Measurements from ENCODE around the gene TPX2.
"Not testable (repeated sequence)": the region's sequence is repeated elsewhere in the genome, so short reads cannot be mapped to it uniquely, and the experiment has no call there.

Gene TPX2

DNA sequence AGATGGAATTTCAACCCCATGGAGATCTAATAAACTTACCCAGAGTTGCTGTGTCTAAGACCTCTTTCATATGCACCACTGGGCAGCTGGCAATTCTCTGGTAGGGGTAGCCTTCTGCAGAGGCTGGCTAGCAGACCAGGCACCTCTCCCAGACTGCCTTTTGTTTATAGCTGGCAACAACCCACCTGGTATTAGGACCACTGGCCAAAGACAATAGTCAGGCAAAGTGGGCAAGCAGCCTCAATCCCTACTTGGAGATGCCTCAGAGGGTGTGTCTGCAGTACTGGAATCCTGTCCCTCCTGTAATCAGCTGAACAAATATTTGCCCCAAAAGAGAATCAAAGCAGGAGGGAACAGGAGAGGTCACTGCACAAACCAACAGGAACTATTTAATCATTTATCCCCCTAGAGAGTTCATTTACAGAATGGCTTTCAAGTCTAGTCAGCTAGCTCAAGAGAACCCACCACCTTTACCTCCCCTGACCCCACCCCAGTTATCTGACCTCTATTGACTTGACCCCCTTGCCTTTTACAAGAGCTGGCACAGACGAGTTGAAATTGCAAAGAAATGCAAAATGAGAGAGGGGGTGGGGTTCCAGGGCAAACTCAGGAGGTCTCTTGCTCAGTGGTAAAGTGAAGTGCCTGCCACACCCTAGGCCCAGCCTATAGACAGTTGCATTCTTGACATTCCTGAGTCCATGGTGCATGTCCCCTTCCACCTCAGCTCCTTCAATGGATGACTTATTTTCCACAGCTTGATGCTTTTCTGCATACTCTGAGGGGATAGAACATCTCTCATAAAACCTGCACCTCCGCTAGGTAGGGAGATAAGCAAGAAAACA lies 19.2 kb upstream of the TPX2 start:
- DNase-seq (ENCODE audit: low read depth), result no peak

DNA sequence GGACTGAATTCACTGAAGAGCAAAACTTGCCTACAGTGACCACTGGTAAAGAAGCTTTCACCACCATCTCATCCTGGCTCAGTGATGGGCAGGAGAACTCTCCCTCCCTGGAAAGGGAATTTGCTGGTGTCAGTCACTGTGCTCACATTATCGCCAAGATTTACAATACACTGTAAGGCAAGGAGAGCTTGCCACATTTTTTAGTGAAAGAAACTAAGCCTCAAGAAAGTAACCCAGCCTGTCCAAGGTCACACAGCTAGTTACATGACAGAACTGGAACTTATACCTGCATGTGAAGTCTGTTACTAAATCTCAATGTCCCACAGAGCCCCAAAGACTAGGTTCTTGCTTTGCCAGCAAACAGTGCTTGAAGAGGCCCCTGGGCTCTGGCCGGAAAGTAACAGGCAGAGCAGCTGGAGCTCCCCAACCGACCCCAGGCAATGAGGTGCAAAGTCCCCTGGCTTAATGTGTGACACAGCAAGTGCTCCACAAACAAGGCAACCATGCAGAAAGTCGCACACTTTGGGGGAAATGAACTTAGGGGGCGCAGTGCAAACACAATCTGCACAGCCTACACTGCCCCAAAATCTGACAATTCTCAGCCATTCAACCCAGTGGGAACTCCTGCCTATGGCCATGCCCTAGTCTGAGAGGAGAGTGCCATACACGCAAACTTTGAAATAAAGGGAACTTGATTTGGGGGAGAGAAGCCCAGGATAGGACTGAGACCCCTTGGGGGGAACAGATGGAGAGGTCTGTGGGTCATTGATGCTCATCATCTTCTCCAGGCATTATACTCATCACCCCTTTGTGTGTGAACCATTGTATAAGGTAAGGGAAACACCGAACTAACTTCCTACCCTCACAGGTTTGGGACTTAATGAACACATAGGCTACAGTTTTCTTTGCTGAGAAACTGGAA lies 18.3 kb upstream of the TPX2 start:
- DNase-seq (ENCODE audit: low read depth), result no peak

DNA sequence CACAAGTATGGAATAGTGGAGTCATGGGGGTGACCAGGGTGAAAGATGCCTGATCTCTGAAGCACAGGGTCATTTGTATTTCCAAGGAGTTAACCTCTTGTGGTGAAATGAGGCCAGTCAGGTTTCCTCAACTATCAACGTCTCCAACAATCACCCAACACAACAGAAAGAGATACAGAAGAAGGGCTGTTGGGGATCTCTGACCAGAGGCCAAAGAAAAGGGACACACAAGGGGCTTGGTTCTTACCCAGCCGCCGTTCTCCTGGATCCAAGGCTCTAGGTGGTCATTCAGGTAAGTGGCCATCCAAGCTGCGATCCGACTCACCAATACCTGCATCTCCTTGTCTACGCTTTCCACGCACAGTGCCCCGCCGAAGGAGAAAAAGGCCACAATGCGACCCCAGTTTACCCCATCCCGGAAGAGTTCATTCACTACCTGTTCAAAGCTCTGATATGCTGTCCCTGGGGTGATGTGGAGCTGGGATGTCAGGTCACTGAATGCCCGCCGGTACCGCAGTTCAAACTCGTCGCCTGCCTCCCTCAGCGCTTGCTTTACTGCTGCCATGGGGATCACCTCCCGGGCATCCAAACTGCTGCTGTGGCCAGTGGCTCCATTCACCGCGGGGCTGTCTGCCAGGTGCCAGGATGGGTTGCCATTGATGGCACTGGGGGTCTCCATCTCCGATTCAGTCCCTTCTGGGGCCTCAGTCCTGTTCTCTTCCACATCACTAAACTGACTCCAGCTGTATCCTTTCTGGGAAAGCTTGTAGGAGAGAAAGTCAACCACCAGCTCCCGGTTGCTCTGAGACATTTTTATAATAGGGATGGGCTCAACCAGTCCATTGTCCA lies 17.5 kb upstream of the TPX2 start:
- no peak for DNase-seq (ENCODE audit: low read depth)

DNA sequence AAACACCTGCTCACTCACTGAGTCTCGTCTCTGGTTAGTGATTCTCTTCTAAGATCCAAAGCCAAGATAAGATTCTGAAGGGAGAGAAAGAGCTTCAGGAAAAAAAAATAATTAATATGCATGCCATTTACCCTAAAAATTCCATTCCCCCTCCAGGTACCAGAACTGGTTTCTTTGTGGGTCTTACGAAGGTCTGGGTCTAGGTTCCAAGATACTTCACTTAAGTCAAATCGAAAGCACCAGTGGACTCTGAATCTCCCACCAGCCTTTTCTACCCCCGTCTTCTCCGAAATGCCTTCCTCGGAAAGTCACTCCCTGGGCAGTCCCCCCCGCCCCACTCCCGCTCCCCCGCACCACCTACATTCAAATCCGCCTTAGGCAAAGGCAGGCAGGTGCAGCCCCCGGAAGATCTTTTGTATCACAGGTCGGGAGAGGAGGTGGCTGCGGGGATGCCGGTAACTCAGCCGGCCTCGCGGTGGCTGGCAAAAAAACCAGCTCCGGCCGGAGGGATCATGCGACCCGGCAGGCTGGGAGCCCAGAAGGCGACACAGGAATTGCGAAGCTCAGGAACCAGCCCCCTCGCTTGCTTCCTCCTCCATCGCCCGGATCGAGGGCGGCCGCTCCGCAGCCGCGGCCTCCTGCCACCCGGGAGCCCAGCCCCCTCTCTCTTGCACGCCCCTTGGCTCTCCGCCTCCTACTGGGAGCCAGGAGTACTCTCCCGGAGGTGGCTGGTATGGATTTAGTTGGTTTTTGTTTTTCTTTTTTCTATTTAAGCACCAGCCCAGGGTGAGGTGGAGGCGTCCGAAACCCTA lies 16.6 kb upstream of the TPX2 start, which contains the start of gene BCL2L1:
Gene BCL2L1, minus strand, starts transcription at position 612 of the 812 bp plus-strand sequence. CDS start 650 bp downstream, outside the sequence.
- peak; percentile 89 for DNase-seq (ENCODE audit: low read depth)

GRCh38 chr20:31723069-31723318 lies 16.1 kb upstream of the TPX2 start:
- DNase-seq (ENCODE audit: low read depth), result no peak

- DNase-seq (ENCODE audit: low read depth), result peak; percentile 98
Observed at GRCh38 chr20:31723319-31724078, 15.6 kb upstream of the TPX2 start.

DNA sequence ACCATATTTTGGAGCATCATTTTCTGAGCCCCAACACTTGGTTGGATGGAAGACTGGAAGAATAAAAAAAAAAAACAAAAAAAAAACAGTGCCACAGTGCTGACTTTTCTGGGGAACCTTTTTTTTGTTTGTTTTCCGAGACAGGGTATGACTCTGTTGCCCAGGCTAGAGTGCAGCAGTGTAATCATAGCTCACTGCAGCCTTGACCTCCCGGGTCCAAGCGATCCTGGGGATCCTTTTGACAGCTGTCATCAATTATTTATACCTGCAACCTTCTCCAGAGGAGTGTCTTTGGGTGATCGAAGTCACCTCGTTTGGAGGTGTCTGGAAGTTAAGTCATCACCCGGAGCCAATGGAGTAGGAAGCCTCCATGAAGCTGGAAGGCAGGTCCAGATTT lies 7.8 kb upstream of the TPX2 start:
- DNase-seq (ENCODE audit: low read depth), result no peak

DNA sequence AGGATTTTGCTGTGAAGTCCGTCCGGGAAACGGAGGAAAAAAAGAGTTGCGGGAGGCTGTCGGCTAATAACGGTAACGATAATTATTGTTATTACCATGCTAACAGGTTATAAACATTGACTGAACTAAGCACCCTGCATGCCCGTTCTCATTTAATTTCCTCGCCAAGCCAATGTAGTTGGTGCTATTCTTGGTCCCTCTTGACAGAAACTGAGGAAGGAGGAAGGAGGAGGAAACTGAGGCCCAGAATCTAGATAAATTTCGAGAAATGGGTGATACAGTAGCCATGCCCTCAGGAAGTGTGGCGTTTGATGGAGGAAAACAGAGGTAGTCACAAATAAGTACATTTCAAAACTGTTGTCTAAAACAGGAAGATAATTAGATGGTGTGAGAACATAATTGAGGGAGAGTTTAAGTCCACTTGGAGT lies 474 bp downstream of the TPX2 start:
- no peak for DNase-seq (ENCODE audit: low read depth)

DNA sequence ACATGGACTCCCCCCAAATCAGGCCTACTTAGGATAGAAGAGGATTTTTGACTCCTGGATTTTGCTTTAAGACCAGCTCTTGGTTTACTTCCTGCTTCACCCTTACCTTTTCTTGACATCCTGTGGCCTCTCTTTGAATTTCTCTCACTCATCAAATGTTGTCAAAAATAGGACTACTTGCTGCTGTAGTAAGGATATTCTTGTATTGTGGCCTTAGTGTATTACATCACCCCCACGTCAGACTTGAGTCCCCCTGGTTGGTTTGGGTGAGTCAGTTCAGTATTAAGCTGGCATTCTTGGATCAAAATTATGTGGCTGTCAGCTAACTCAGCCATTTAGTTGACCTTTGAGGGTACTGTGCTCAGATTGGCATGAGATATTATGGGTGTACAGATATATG lies 1.1 kb downstream of the TPX2 start:
- DNase-seq (ENCODE audit: low read depth), result peak; percentile 41

- no peak for DNase-seq (ENCODE audit: low read depth)
Observed at GRCh38 chr20:31740656-31741323, 1.7 kb downstream of the TPX2 start.

- peak; percentile 17 for DNase-seq (ENCODE audit: low read depth)
Observed at GRCh38 chr20:31746068-31746878, 7.2 kb downstream of the TPX2 start.

GRCh38 chr20:31747028-31747427 lies 7.9 kb downstream of the TPX2 start:
- DNase-seq (ENCODE audit: low read depth), result not testable (repeated sequence)

DNA sequence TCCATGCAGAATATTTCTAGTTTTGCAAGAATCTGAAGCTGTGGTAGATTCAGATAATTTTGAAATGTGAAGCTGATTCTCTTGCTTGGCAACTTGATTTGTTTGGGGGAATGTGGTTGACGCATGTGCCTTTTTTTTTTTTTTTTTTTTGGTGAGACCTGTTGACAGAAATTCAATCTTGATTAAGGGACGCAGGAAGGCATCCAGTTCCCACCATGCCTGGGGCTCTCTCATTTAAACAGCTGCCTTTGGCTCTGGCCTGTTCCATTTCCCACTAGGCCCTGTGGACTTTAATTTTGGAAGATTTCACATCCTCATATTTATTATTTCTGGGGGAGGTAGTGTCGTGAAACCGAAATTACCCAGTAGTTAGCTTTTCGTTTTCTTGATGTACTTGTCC lies 8.6 kb downstream of the TPX2 start:
- peak; percentile 47 for DNase-seq (ENCODE audit: low read depth)

- DNase-seq (ENCODE audit: low read depth), result no peak
Observed at GRCh38 chr20:31749223-31749622, 10.1 kb downstream of the TPX2 start.

DNA sequence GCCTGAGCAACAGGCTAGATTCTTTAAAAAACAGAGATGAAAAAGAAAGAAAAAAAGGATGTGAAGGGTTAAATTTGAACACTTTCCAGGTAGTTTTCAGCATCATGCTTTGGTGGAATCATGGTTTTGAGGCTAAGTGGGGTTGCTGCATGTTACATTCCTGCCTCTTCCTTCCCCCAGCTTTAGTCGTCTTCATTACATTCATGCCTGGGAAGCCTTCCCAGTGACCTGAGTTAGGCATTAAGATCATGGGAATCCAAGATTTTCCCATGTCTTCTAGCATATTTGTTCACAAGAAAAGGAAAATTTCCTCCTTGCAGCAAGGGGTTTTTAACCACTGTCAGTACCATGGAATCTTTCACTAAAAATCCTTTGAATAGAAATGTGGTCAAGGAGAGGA lies 12.0 kb downstream of the TPX2 start:
- peak; percentile 78 for DNase-seq (ENCODE audit: low read depth)

DNA sequence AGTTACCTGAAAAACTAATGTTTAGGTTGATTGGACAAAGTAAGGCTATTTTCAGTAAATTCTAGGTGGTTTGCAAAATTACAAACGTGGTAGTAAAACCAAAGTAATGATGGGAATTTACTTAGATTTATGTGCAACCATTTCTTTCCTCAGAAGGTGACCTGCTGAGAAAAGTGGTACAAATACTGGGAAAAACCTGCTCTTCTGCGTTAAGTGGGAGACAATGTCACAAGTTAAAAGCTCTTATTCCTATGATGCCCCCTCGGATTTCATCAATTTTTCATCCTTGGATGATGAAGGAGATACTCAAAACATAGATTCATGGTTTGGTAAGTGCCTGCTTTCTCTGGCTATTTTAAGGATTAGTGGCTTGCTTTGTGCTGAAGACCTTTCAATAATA lies 18.2 kb downstream of the TPX2 start:
- DNase-seq (ENCODE audit: low read depth), result no peak

DNA sequence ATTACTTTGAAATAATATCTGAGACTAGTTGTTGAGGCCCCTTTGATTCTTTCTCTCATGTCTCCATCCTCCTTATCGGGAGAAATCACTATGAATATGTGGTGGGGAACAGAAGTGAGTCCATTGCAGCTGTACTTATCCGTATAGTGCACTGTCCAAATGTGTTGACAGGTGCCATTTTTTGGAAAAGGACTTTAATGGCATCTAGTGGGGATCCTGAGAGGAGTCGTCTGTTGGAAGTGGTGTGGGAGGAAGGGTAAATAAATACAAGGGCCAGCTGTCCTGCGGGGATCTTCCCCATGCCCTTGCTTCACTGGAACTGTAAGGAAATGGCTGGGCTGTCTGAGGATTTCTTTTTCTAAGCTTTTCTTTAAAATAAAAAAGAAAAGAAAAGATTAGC lies 19.4 kb downstream of the TPX2 start:
- DNase-seq (ENCODE audit: low read depth), result no peak

DNA sequence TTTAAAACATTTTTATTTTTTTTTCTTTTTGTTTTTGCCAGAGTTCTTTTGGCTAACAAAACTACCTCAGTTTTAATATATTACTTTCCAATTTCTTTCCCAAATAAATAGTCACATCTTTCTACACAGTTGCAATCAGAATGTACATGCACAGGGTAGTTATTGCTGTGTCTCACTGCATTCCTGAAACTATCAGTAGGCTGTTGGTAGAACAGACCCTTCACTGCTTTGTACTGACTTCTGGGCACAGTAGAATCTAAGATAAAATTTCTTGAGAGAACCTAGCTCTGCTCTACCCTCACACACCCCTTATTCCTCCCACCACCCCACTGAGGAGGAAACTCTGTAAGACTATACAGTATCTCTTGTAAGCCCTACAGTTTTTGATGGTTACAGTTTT lies 19.9 kb downstream of the TPX2 start:
- DNase-seq (ENCODE audit: low read depth), result no peak

GRCh38 chr20:31759836-31760518 lies 20.9 kb downstream of the TPX2 start:
- DNase-seq (ENCODE audit: low read depth), result no peak
